Endothelial cell of umbilical vein (primary cell): Measurements from ENCODE around the gene AGR2. TPM values are rescaled to one million over a fixed set of nuclear protein-coding genes. Genes with fewer than 3 reads are reported as not detected.

Source experiments
- BruUV-seq: library from RNA; stranded (reverse); fragments of 400-500 nt; replicated peaks from 2 replicates; lab custom pipeline; 2021; lab: Mats Ljungman, UMichigan
- CTCF ChIA-PET: fragments of 300-600, 350-600 bp; sonication (Branson Sonifier 250); formaldehyde crosslinking; loops from one replicate; lab custom pipeline; 2021; ENCODE audit warnings: antibody characterized with exemption, inconsistent platforms; lab: Charles Lee
- POLR2A ChIA-PET: fragments of 300-600, 350-600 bp; sonication (Branson Sonifier 250); formaldehyde crosslinking; loops from one replicate; lab custom pipeline; 2021; ENCODE audit warnings: antibody characterized with exemption, inconsistent platforms; lab: Charles Lee
- DNase-seq: peaks from one replicate; pipeline ENCODE4 v3.0.0-alpha.2; 2011; ENCODE audit warnings: low read depth, low spot score
- FAIRE-seq: peaks from 2 replicates; lab custom pipeline; 2011; peaks lifted over from hg19 to GRCh38; lab: Jason Lieb, UNC
- H2AFZ ChIP-seq: 2 replicates; pipeline ENCODE4 v1.6.0; 2012; ENCODE audit warnings: low read depth, low read length, control low read depth, inconsistent platforms
- H3K27ac ChIP-seq: 2 replicates; pipeline ENCODE4 v1.5.1; 2011; ENCODE audit warnings: low read depth, mild to moderate bottlenecking, control low read depth, low read length, moderate library complexity; ENCODE audit not compliant: insufficient read depth
- H3K27me3 ChIP-seq, 2 experiments: 2 replicates each; pipeline versions ENCODE4 v1.6.0 to v1.6.1; 2011; ENCODE audit warnings: low read length in 2 of 2, mixed read lengths in 1 of 2; ENCODE audit not compliant: control insufficient read depth in 2 of 2, insufficient read depth in 2 of 2
- H3K36me3 ChIP-seq, 2 experiments: 2 replicates in 1 of 2; 3 replicates in 1 of 2; pipeline ENCODE4 v1.5.1; 2011; ENCODE audit warnings: low read length in 2 of 2, mild to moderate bottlenecking in 1 of 2, moderate library complexity in 1 of 2; ENCODE audit not compliant: control insufficient read depth in 2 of 2, insufficient read depth in 2 of 2; ENCODE audit errors: extremely low read depth in 1 of 2
- H3K4me1 ChIP-seq: 3 replicates; pipeline ENCODE4 v1.5.1; 2011; ENCODE audit warnings: mild to moderate bottlenecking, low read length; ENCODE audit not compliant: control insufficient read depth, insufficient read depth; ENCODE audit errors: extremely low read depth
- H3K4me2 ChIP-seq: 2 replicates; pipeline ENCODE4 v1.6.1; 2011; ENCODE audit warnings: low read length, control low read depth, mixed read lengths; ENCODE audit not compliant: insufficient read depth
- H3K4me3 ChIP-seq, 3 experiments: fragments of 200-600 bp in 1 of 3; sonication (generic), shearing (Covaris generic) in 1 of 3; replicated peaks in 1 of 3; 2 replicates each; pipeline ENCODE4 v1.5.1; 2011 to 2016; ENCODE audit warnings: control low read depth in 3 of 3, low read length in 3 of 3, mild to moderate bottlenecking in 2 of 3, inconsistent platforms in 1 of 3, low read depth in 1 of 3, moderate library complexity in 1 of 3; ENCODE audit not compliant: insufficient read depth in 1 of 3
- H3K79me2 ChIP-seq: 2 replicates; pipeline ENCODE4 v1.6.0; 2012; ENCODE audit warnings: low read length, inconsistent platforms; ENCODE audit not compliant: control insufficient read depth, insufficient read depth
- H3K9ac ChIP-seq: replicated peaks from 2 replicates; pipeline ENCODE3; 2011; ENCODE audit warnings: low read length, control low read depth; ENCODE audit not compliant: insufficient read depth; ENCODE audit errors: extremely low read depth
- H3K9me1 ChIP-seq: replicated peaks from 3 replicates; pipeline ENCODE4 v1.6.0; 2011; ENCODE audit warnings: mild to moderate bottlenecking, low read length; ENCODE audit not compliant: control insufficient read depth, insufficient read depth; ENCODE audit errors: extremely low read depth
- H3K9me3 ChIP-seq: replicated peaks from 2 replicates; pipeline ENCODE4 v1.5.1; 2012; ENCODE audit warnings: low read length, inconsistent platforms; ENCODE audit not compliant: control insufficient read depth, insufficient read depth
- H4K20me1 ChIP-seq: replicated peaks from 2 replicates; pipeline ENCODE3; 2011; ENCODE audit warnings: mild to moderate bottlenecking, low read length; ENCODE audit not compliant: control insufficient read depth, insufficient read depth; ENCODE audit errors: extremely low read depth
- CTCF ChIP-seq, 2 donors: IDR thresholded peaks; 1 replicate in 1 of 2; 2 replicates in 1 of 2; pipeline ENCODE4 v1.5.1; 2011; ENCODE audit warnings: low read length in 2 of 2, mild to moderate bottlenecking in 2 of 2, moderate library complexity in 2 of 2, control low read depth in 1 of 2, inconsistent platforms in 1 of 2, low read depth in 1 of 2; ENCODE audit not compliant: insufficient read depth in 1 of 2; ENCODE audit errors: extremely low read depth in 1 of 2
- FOS ChIP-seq: IDR thresholded peaks from 2 replicates; pipeline ENCODE4 v1.6.1; 2011; ENCODE audit warnings: mild to moderate bottlenecking, low read length, moderate library complexity, borderline replicate concordance; ENCODE audit not compliant: insufficient read depth
- GATA2 ChIP-seq: IDR thresholded peaks from 2 replicates; pipeline ENCODE4 v1.7.0; 2011; ENCODE audit warnings: low read depth, mild to moderate bottlenecking, moderate library complexity, mixed read lengths, low read length; ENCODE audit not compliant: insufficient read length, insufficient read depth
- JUN ChIP-seq: IDR thresholded peaks from 2 replicates; pipeline ENCODE4 v1.6.1; 2011; ENCODE audit warnings: borderline replicate concordance, low read depth; ENCODE audit not compliant: insufficient read length, insufficient read depth
- MYC ChIP-seq: IDR thresholded peaks from one replicate; pipeline ENCODE4 v1.6.1; 2011; ENCODE audit warnings: mild to moderate bottlenecking, low read depth, low read length
- POLR2A ChIP-seq: IDR thresholded peaks from 2 replicates; pipeline ENCODE4 v1.6.1; 2012; ENCODE audit warnings: low read depth, mild to moderate bottlenecking, control low read depth, low read length
- POLR2AphosphoS5 ChIP-seq: IDR thresholded peaks from 2 replicates; pipeline ENCODE4 v1.6.1; 2012; ENCODE audit warnings: low read depth, mild to moderate bottlenecking, control low read depth, low read length, moderate library complexity; ENCODE audit not compliant: insufficient read depth
- dilution Hi-C: fragments of 300-500 bp; cut with MboI; formaldehyde crosslinking; loops from one replicate; pipeline ENCODE4 v1.15.0; 2019; ENCODE audit warnings: low sequenced_read_pairs; ENCODE audit not compliant: extremely low pct_ligation_motif_present
- intact Hi-C: fragments of 100-400 bp; cut with micrococcal nuclease; formaldehyde crosslinking; loops from one replicate; pipeline ENCODE4 v1.10.0; 2022
- polyA plus RNA-seq, 4 experiments: library from polyadenylated mRNA; depleted of rRNA in 3 of 4; stranded (reverse) in 3 of 4; unstranded in 1 of 4; fragments of >200 nt; gene quantifications; 2 replicates each; pipeline versions ENCODE4 v1.2.1 to v1.2.3, GENCODE V29; 2011 to 2012; ENCODE audit warnings: missing spikeins in 1 of 4
- total RNA-seq: library from RNA; stranded (reverse); gene quantifications from 2 replicates; pipeline ENCODE4 v1.2.3, GENCODE V29; 2021

The AGR2 gene
- total and polyA plus RNA-seq, 2 donors (not counting 3 experiments of a cell fraction or from before 2014, with no cell fraction given) = not detected

GRCh38 chr7:16810573-16810972 lies 5.8 kb upstream of the AGR2 start:
- Histone ChIP-seq H3K9me1 (no peaks in the 10 kb centered on the region), H4K20me1 (no peaks in the 10 kb centered on the region), H3K79me2 (no peaks in the 10 kb centered on the region), H2AFZ (no peak overlapping the region), H3K4me2 (no peak overlapping the region), H3K36me3 (no peaks in the 10 kb centered on the region), H3K4me1 (peaks cover 7% of the 10 kb centered on the region), H3K27ac (no peak overlapping the region), H3K9me3 (no peaks in the 10 kb centered on the region), H3K27me3 (no peaks in the 10 kb centered on the region), H3K9ac (no peak overlapping the region), H3K4me3 (no peak overlapping the region)
- dilution Hi-C loops (no loop called here), intact Hi-C loops (no loop called here)
- CTCF ChIA-PET = no interaction called here
- BruUV-seq = no TSS peak
- TF ChIP-seq FOS (no peak), JUN (no peak), POLR2AphosphoS5 (no peak), GATA2 (no peak), POLR2A (no peak), MYC (no peak), CTCF (IDR thresholded peaks at IDR 0.05; ENCODE audit: extremely low read depth in 1 of 2, insufficient read depth in 1 of 2, low read depth in 1 of 2, low read length in 2 of 2) (no peak)
- FAIRE-seq (no peak), DNase-seq (no peak)
- POLR2A ChIA-PET = no interaction called here

- TF ChIP-seq MYC (no peak), POLR2AphosphoS5 (no peak)
- Histone ChIP-seq H3K27me3 (no peaks in the 10 kb centered on the region), H3K4me2 (no peak overlapping the region), H3K4me3 (no peak overlapping the region), H3K9me3 (no peaks in the 10 kb centered on the region), H3K79me2 (no peaks in the 10 kb centered on the region), H3K36me3 (no peaks in the 10 kb centered on the region), H2AFZ (no peak overlapping the region), H3K27ac (no peak overlapping the region), H3K4me1 (peaks cover 7% of the 10 kb centered on the region), H3K9me1 (no peaks in the 10 kb centered on the region), H4K20me1 (no peaks in the 10 kb centered on the region), H3K9ac (no peak overlapping the region)
- intact Hi-C loops (no loop called here), dilution Hi-C loops (no loop called here)
- DNase-seq (no peak), FAIRE-seq (no peak)
- POLR2A ChIA-PET = no interaction called here
- no TSS peak for BruUV-seq
- CTCF ChIA-PET = interaction anchor here (1.0 to 1.5 kb wide), 2 partner anchors 9 to 30 kb away, joined by 3 to 8 read pairs; no protein-coding TSS in a partner anchor
These were observed 5.3 kb upstream of the AGR2 start for GRCh38 chr7:16810112-16810511.
